Naive thymus-derived CD8-positive, alpha-beta T cell (primary cell): ENCODE measurements around the gene RSBN1L. TPM values are rescaled to one million over a fixed set of nuclear protein-coding genes. Genes with fewer than 3 reads are reported as not detected.
A peak's percentile ranks its signal among the peaks of the same experiment; 100 is the strongest.

Experiments
- ATAC-seq, 2 donors: fragments of 150-1000 bp; cut with Tn5 transposase in 1 of 2; sonication (Bioruptor Pico), chemical (Tn5 transposase) in 1 of 2; 1 replicate in 1 of 2; 2 replicates in 1 of 2; pipeline ENCODE4 v1.10.0; 2021; ENCODE audit warnings: mild to moderate bottlenecking in 2 of 2, moderate library complexity in 2 of 2
- POLR2A ChIA-PET: fragments of 350-600 bp; sonication (Branson Sonifier 250); formaldehyde crosslinking; loops from one replicate; lab custom pipeline; 2021; ENCODE audit warnings: antibody characterized with exemption; lab: Charles Lee
- DNase-seq, 10 donors: peaks; one replicate each; pipeline versions ENCODE4 v3.0.0 to v3.0.0-alpha.2; 2020 to 2022
- H3K27ac Mint-ChIP-seq, 10 donors: one replicate each; pipeline ENCODE4 v1.8.0; 2020 to 2022; ENCODE audit warnings: mild to moderate bottlenecking in 10 of 10, mixed read lengths in 10 of 10, moderate library complexity in 4 of 10, inconsistent platforms in 1 of 10
- H3K27me3 Mint-ChIP-seq, 5 donors: one replicate each; pipeline ENCODE4 v1.8.0; 2021 to 2022; ENCODE audit warnings: mixed read lengths in 5 of 5
- H3K36me3 Mint-ChIP-seq, 3 donors: one replicate each; pipeline ENCODE4 v1.8.0; 2020 to 2022; ENCODE audit warnings: mixed read lengths in 3 of 3, mild to moderate bottlenecking in 2 of 3, inconsistent platforms in 1 of 3
- H3K4me1 Mint-ChIP-seq, 4 donors: one replicate each; pipeline ENCODE4 v1.8.0; 2021 to 2022; ENCODE audit warnings: mixed read lengths in 4 of 4
- H3K4me3 Mint-ChIP-seq, 10 donors: one replicate each; pipeline ENCODE4 v1.8.0; 2020 to 2022; ENCODE audit warnings: mild to moderate bottlenecking in 10 of 10, mixed read lengths in 10 of 10, moderate library complexity in 6 of 10, inconsistent platforms in 1 of 10
- H3K9me3 Mint-ChIP-seq, 9 donors: one replicate each; pipeline ENCODE4 v1.8.0; 2020 to 2022; ENCODE audit warnings: mixed read lengths in 9 of 9, mild to moderate bottlenecking in 3 of 9, inconsistent platforms in 1 of 9, moderate library complexity in 1 of 9
- polyA plus RNA-seq, 3 donors: library from polyadenylated mRNA; unstranded; fragments of 300-500 nt; fragmentation: Illumina TruSeq; gene quantifications; one replicate each; pipeline ENCODE4 v1.2.3, GENCODE V29; 2021
- total RNA-seq, 8 experiments: library from RNA in 2 of 8; stranded (reverse) in 2 of 8; gene quantifications; one replicate each; pipeline ENCODE4 v1.2.3 and lab custom pipeline; 2021 to 2026

The RSBN1L gene
- total and polyA plus RNA-seq, 5 experiments from 2014 or later: 5.9 to 47.9 (median 8.2) TPM

DNA sequence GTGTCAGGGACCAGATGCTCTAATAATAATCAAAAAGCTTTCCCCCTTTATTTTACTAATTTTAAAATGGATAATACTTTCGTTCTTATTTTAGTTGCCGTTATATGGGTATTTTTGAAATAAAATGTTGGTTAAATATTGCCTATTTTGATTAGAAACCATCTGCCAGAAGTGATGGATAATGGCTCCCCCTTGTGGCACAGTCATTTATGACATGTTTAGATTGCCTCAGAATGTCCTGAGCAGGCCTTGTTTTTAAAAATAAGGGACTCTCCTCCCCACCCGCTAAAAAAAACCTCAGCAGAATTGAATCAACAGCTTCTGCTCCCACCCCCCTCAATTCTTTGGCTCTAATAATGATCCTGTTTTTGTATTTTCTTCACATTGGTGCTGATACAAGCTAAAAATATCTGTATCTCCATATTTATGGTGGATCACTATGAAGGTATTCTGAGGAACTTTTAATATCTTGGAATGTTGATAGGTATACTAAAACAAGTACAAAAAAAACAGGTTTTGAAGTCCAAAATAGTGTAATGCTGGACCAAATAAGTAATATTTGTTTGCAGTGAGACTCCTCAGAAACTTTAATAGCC is 63.1 kb downstream of the RSBN1L start:
- peak; percentile 70 to 75 for ATAC-seq
- Mint-ChIP-seq H3K4me3 (no peak overlapping the region), H3K27ac (peak overlapping the region in 6 of 10 donors; percentile 3 to 68 (median 37)), H3K4me1 (peaks cover 16 to 63% (median 41%) of the 10 kb centered on the region in 4 donors), H3K36me3 (peaks cover 0 to 18% (median 0%) of the 10 kb centered on the region in 3 donors), H3K9me3 (no peaks in the 10 kb centered on the region), H3K27me3 (no peaks in the 10 kb centered on the region)
- POLR2A ChIA-PET: no interaction called here
- DNase-seq: peak; percentile 36 to 80 (median 71)

GRCh38 chr7:77760809-77761453 is 64.7 kb downstream of the RSBN1L start:
- no peak for ATAC-seq
- Mint-ChIP-seq H3K36me3 (peaks cover 0 to 23% (median 0%) of the 10 kb centered on the region in 3 donors), H3K4me1 (peaks cover 13 to 65% (median 41%) of the 10 kb centered on the region in 4 donors), H3K9me3 (no peaks in the 10 kb centered on the region), H3K27me3 (no peaks in the 10 kb centered on the region), H3K27ac (peak overlapping the region in 2 of 10 donors; percentile 38 to 51), H3K4me3 (no peak overlapping the region)
- POLR2A ChIA-PET: no interaction called here
- DNase-seq: no peak

- DNase-seq: no peak
- peaks cover 0 to 54% (median 4%) of the 10 kb centered on the region in 3 donors for H3K36me3 Mint-ChIP-seq
- H3K27ac Mint-ChIP-seq: peak overlapping the region in 1 of 10 donors; percentile 12
- no peak for ATAC-seq
- POLR2A ChIA-PET: no interaction called here
- peaks cover 13 to 35% (median 33%) of the 10 kb centered on the region in 4 donors for H3K4me1 Mint-ChIP-seq
- no peak overlapping the region for H3K4me3 Mint-ChIP-seq
- no peaks in the 10 kb centered on the region for H3K9me3 Mint-ChIP-seq
- H3K27me3 Mint-ChIP-seq: no peaks in the 10 kb centered on the region
Measured at GRCh38 chr7:77765481-77765880, 69.2 kb downstream of the RSBN1L start.

DNA sequence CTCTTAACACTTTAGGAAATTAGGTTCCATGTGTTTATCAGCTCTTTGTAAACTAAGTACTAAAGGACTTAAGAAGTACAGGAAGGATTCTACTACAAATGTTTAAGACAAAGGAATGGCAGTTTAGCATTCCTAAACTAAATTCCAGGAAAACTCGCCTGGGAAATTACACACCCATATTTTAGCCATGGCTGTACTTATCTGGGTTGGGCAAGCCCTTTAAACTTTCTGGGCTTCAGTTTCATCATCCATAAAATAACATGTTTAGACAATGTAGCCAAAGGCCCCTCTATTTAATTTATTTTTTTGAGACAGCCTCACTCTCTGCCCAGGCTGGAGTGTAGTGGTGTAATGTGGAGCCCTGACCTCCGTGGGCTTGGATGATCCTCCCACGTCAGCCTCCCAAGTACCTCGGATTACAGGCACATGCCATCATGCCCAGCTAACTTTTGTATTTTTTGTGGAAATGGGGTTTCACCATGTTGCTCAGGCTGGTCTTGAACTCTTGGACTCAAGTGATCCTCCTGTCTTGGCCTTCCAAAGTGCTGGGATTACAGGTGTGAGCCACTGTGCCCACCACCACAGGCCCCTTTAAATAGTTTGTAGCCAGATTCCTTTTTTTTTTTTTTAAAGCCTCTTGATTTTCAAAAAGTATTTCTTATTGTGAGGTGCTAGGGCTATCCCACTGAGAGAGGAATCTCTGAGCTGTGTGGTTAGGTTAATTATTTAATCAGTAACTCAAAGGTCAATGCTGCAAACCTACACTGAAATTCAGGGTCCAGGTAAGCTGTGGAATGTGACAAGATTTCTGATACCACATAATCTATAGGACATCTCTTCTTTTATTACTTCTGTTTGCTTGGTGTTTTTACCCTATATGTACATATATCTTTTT is 69.9 kb downstream of the RSBN1L start:
- Mint-ChIP-seq H3K27ac (peak overlapping the region in 4 of 10 donors; percentile 11 to 65 (median 40)), H3K9me3 (no peaks in the 10 kb centered on the region), H3K4me1 (peaks cover 12 to 36% (median 30%) of the 10 kb centered on the region in 4 donors), H3K4me3 (no peak overlapping the region), H3K27me3 (no peaks in the 10 kb centered on the region), H3K36me3 (peaks cover 0 to 60% (median 4%) of the 10 kb centered on the region in 3 donors)
- POLR2A ChIA-PET: no interaction called here
- DNase-seq (no peak), ATAC-seq (no peak)

DNA sequence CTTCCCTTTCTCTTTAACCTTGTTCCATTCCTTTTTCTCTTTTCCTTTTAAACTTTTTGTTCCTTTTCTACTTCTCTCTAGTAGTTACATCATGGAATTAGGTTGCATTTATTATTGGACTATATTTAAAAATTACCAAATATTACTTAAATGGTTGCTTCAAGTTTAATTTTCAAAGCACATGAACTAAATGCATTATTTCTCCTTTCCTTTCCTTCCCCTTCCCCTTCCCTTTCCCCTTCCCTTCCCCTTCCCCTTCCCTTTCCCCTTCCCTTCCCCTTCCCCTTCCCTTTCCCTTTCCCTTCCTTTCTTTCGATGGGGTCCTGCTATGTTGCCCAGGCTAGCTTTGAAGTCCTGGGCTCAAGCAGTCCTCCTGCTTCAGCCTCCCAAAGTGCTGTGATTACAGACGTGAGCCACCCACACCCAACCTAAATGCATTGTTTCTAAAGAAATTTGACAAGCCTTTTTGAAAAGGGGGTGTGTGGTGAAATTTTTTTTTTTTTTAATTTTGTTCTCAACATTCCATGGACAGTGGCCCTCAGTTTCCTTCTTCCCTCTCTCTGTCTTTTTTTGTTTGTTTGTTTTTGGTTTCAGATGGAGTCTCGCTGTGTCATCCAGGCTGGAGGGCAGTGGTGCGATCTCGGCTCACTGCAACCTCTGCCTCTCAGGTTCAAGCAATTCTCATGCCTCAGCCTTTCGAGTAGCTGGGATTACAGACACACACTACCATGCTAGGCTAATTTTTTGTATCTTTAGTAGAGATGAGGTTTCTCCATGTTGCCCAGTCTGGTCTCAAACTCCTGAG is 70.7 kb downstream of the RSBN1L start:
- no peaks in the 10 kb centered on the region for H3K27me3 Mint-ChIP-seq
- ATAC-seq: no peak
- no peak for DNase-seq
- no peak overlapping the region for H3K4me3 Mint-ChIP-seq
- peaks cover 0 to 68% (median 4%) of the 10 kb centered on the region in 3 donors for H3K36me3 Mint-ChIP-seq
- H3K27ac Mint-ChIP-seq: peak overlapping the region in 9 of 10 donors; percentile 25 to 69 (median 55)
- peaks cover 10 to 34% (median 26%) of the 10 kb centered on the region in 4 donors for H3K4me1 Mint-ChIP-seq
- POLR2A ChIA-PET: no interaction called here
- no peaks in the 10 kb centered on the region for H3K9me3 Mint-ChIP-seq

- no peaks in the 10 kb centered on the region for H3K9me3 Mint-ChIP-seq
- peaks cover 3 to 14% (median 8%) of the 10 kb centered on the region in 4 donors for H3K4me1 Mint-ChIP-seq
- peaks cover 0 to 83% (median 7%) of the 10 kb centered on the region in 3 donors for H3K36me3 Mint-ChIP-seq
- POLR2A ChIA-PET: no interaction called here
- no peak for ATAC-seq
- H3K27ac Mint-ChIP-seq: no peak overlapping the region
- no peak for DNase-seq
- H3K4me3 Mint-ChIP-seq: no peak overlapping the region
- no peaks in the 10 kb centered on the region for H3K27me3 Mint-ChIP-seq
Measured at GRCh38 chr7:77770316-77770715, 74.1 kb downstream of the RSBN1L start.

GRCh38 chr7:77771901-77772300 is 75.6 kb downstream of the RSBN1L start:
- Mint-ChIP-seq H3K27me3 (no peaks in the 10 kb centered on the region), H3K36me3 (peaks cover 5 to 85% (median 20%) of the 10 kb centered on the region in 3 donors), H3K27ac (peak overlapping the region in 4 of 10 donors; percentile 1 to 36 (median 16)), H3K9me3 (peaks cover 0 to 4% (median 0%) of the 10 kb centered on the region in 9 donors), H3K4me1 (peaks cover 2 to 6% (median 5%) of the 10 kb centered on the region in 4 donors), H3K4me3 (no peak overlapping the region)
- POLR2A ChIA-PET: no interaction called here
- DNase-seq (no peak), ATAC-seq (no peak)

DNA sequence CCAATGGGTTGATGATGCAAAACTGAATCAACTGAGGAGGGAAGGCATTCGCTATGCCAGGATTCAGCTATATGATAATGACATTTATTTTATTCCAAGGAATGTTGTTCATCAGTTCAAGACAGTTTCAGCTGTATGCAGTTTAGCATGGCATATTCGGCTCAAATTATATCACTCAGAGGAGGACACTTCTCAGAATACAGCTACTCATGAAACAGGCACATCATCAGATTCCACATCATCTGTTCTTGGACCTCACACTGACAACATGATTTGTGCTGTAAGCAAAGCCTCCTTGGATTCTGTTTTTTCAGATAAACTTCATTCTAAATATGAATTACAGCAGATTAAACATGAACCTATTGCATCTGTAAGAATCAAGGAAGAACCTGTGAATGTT is 82.3 kb downstream of the RSBN1L start:
- no peak for DNase-seq
- H3K4me1 Mint-ChIP-seq: no peaks in the 10 kb centered on the region
- H3K27me3 Mint-ChIP-seq: no peaks in the 10 kb centered on the region
- POLR2A ChIA-PET: no interaction called here
- peaks cover 5 to 78% (median 27%) of the 10 kb centered on the region in 3 donors for H3K36me3 Mint-ChIP-seq
- H3K27ac Mint-ChIP-seq: peak overlapping the region in 3 of 10 donors; percentile 9 to 38 (median 26)
- ATAC-seq: no peak
- H3K4me3 Mint-ChIP-seq: no peak overlapping the region
- peaks cover 0 to 4% (median 0%) of the 10 kb centered on the region in 9 donors for H3K9me3 Mint-ChIP-seq

GRCh38 chr7:77782383-77782782 is 86.1 kb downstream of the RSBN1L start:
- Mint-ChIP-seq H3K4me1 (peaks cover 0 to 4% (median 0%) of the 10 kb centered on the region in 4 donors), H3K27me3 (no peaks in the 10 kb centered on the region), H3K36me3 (peaks cover 0 to 60% (median 15%) of the 10 kb centered on the region in 3 donors), H3K27ac (no peak overlapping the region), H3K4me3 (no peak overlapping the region), H3K9me3 (no peaks in the 10 kb centered on the region)
- POLR2A ChIA-PET: no interaction called here
- DNase-seq (no peak), ATAC-seq (no peak)

GRCh38 chr7:77783111-77783510 is 86.9 kb downstream of the RSBN1L start:
- Mint-ChIP-seq H3K27ac (peak overlapping the region in 1 of 10 donors; percentile 73), H3K27me3 (no peaks in the 10 kb centered on the region), H3K4me1 (peaks cover 0 to 4% (median 0%) of the 10 kb centered on the region in 4 donors), H3K36me3 (peaks cover 0 to 54% (median 13%) of the 10 kb centered on the region in 3 donors), H3K9me3 (no peaks in the 10 kb centered on the region), H3K4me3 (no peak overlapping the region)
- POLR2A ChIA-PET: interaction anchor here (1.1 to 1.4 kb wide), 2 partner anchors 14 to 109 kb away, joined by 3 to 5 read pairs; no protein-coding TSS in a partner anchor
- no peak for ATAC-seq
- DNase-seq: no peak

GRCh38 chr7:77783545-77783944 is 87.3 kb downstream of the RSBN1L start:
- H3K36me3 Mint-ChIP-seq: peaks cover 0 to 50% (median 12%) of the 10 kb centered on the region in 3 donors
- POLR2A ChIA-PET: interaction anchor here (0.7 to 1.4 kb wide), 3 partner anchors 14 to 109 kb away, joined by 3 to 8 read pairs (median 5); no protein-coding TSS in a partner anchor

More at GRCh38 chr7:77783545-77783944, 87.3 kb downstream of the RSBN1L start:
- peak overlapping the region in 2 of 10 donors; percentile 9 to 73 for H3K27ac Mint-ChIP-seq
- H3K9me3 Mint-ChIP-seq: no peaks in the 10 kb centered on the region
- ATAC-seq: no peak
- H3K4me1 Mint-ChIP-seq: peaks cover 0 to 5% (median 0%) of the 10 kb centered on the region in 4 donors
- no peak overlapping the region for H3K4me3 Mint-ChIP-seq
- no peak for DNase-seq
- H3K27me3 Mint-ChIP-seq: no peaks in the 10 kb centered on the region
